ENCODE results near the gene TTC38.

The TTC38 gene

GRCh38 chr22:46275455-46276122, 7.8 kb downstream of the TTC38 start:
- no peak for DNase-seq (ENCODE audit: low read depth)
- no peak for TF ChIP-seq CTCF (IDR thresholded peaks at IDR 0.05; ENCODE audit: insufficient read depth, low read depth, low read length, missing control alignments)
- no peak overlapping the region for H3K4me3 ChIP-seq (ENCODE audit: low read depth, low read length)

- TF ChIP-seq CTCF (IDR thresholded peaks at IDR 0.05; ENCODE audit: insufficient read depth, low read depth, low read length, missing control alignments): no peak
- no peak for DNase-seq (ENCODE audit: low read depth)
- H3K4me3 ChIP-seq (ENCODE audit: low read depth, low read length): no peak overlapping the region
Observed at GRCh38 chr22:46276563-46276962, 8.8 kb downstream of the TTC38 start.

GRCh38 chr22:46278656-46279645, 11.1 kb downstream of the TTC38 start:
- H3K4me3 ChIP-seq (ENCODE audit: low read depth, low read length): no peak overlapping the region
- TF ChIP-seq CTCF (IDR thresholded peaks at IDR 0.05; ENCODE audit: insufficient read depth, low read depth, low read length, missing control alignments): no peak
- DNase-seq (ENCODE audit: low read depth): no peak

GRCh38 chr22:46280063-46280817, 12.4 kb downstream of the TTC38 start:
- no peak for DNase-seq (ENCODE audit: low read depth)
- no peak overlapping the region for H3K4me3 ChIP-seq (ENCODE audit: low read depth, low read length)
- TF ChIP-seq CTCF (IDR thresholded peaks at IDR 0.05; ENCODE audit: insufficient read depth, low read depth, low read length, missing control alignments): no peak

- peak; percentile 31 for DNase-seq (ENCODE audit: low read depth)
- no peak for TF ChIP-seq CTCF (IDR thresholded peaks at IDR 0.05; ENCODE audit: insufficient read depth, low read depth, low read length, missing control alignments)
- no peak overlapping the region for H3K4me3 ChIP-seq (ENCODE audit: low read depth, low read length)
Observed at GRCh38 chr22:46280999-46281623, 13.3 kb downstream of the TTC38 start.
